Endothelial cell (in vitro differentiated cells): ENCODE measurements around the gene KCTD19. TPM values are rescaled to one million over a fixed set of nuclear protein-coding genes. Genes with fewer than 3 reads are reported as not detected.
A peak's percentile ranks its signal among the peaks of the same experiment; 100 is the strongest.

ENCODE experiments used
- DNase-seq: peaks from one replicate; pipeline ENCODE4 v3.0.0; 2021; ENCODE audit warnings: low spot score
- H3K27ac Mint-ChIP-seq: one replicate; pipeline ENCODE4 v1.8.0; 2021; ENCODE audit warnings: mixed read lengths, inconsistent platforms; ENCODE audit not compliant: unreplicated experiment
- H3K27me3 Mint-ChIP-seq: one replicate; pipeline ENCODE4 v1.8.0; 2021; ENCODE audit warnings: mild to moderate bottlenecking, moderate library complexity, mixed read lengths, inconsistent platforms; ENCODE audit not compliant: unreplicated experiment
- H3K36me3 Mint-ChIP-seq: one replicate; pipeline ENCODE4 v1.8.0; 2021; ENCODE audit warnings: mild to moderate bottlenecking, low read depth, mixed read lengths, inconsistent platforms; ENCODE audit not compliant: unreplicated experiment
- H3K4me1 Mint-ChIP-seq: one replicate; pipeline ENCODE4 v1.8.0; 2021; ENCODE audit warnings: mild to moderate bottlenecking, mixed read lengths, inconsistent platforms; ENCODE audit not compliant: unreplicated experiment
- H3K4me3 Mint-ChIP-seq: one replicate; pipeline ENCODE4 v1.8.0; 2021; ENCODE audit warnings: mild to moderate bottlenecking, mixed read lengths, inconsistent platforms; ENCODE audit not compliant: unreplicated experiment
- H3K9me3 Mint-ChIP-seq: one replicate; pipeline ENCODE4 v1.8.0; 2021; ENCODE audit warnings: mixed read lengths, inconsistent platforms; ENCODE audit not compliant: unreplicated experiment
- total RNA-seq: library from RNA; stranded (reverse); fragmentation: NEBNext Ultra II Directional; extraction: Animal tissue kit (Norgen Biotek cat#: 25700); gene quantifications from one replicate; pipeline ENCODE4 v1.2.1, GENCODE V29; 2021; ENCODE audit not compliant: unreplicated experiment
- TF ChIP-seq, protein P1 (sequence below): fragments of 200-600 bp; sonication (generic); IDR thresholded peaks from one replicate; pipeline ENCODE4 v1.5.0; 2021; ENCODE audit warnings: antibody characterized with exemption; ENCODE audit not compliant: unreplicated experiment

Gene KCTD19
- total RNA-seq, 1 donor from 2014 or later: 2.0 TPM

DNA sequence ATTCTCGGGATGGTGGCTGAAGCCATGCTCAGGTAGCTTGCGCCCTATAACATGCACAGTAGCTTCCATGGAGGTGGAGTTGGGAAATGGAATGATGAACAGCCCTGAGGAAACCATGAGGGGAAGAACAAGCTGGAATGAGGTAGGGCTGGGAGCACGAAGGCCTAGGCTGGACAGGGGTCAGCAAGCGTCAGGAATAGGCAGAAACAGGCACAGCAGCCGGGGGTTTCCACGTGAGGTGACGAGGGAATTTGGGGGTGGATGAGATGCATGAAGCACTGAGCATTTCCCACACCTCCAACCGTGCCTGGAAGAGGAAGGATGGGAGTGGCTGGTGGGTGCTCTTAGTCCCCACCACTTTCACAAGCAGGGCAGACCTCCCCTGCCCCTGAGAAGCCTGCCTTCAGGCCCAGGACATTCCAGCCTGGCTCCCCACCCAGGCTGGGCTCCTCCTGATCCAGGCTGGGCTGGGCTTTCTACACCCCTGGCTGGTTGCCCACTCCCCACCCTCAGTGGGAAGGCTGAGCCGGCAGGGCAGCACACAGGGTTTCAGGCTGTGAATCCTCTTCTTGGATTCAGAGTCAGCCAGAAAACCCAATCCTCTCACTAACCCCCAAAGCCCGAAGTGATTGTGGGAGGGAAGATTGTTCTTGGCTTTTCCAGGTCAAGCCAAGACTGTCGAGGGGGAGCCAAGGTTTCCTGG is 25.3 kb downstream of the KCTD19 start:
- no peak overlapping the region for H3K4me3 Mint-ChIP-seq
- H3K4me1 Mint-ChIP-seq: no peaks in the 10 kb centered on the region
- no peaks in the 10 kb centered on the region for H3K36me3 Mint-ChIP-seq
- TF ChIP-seq, protein P1, sequence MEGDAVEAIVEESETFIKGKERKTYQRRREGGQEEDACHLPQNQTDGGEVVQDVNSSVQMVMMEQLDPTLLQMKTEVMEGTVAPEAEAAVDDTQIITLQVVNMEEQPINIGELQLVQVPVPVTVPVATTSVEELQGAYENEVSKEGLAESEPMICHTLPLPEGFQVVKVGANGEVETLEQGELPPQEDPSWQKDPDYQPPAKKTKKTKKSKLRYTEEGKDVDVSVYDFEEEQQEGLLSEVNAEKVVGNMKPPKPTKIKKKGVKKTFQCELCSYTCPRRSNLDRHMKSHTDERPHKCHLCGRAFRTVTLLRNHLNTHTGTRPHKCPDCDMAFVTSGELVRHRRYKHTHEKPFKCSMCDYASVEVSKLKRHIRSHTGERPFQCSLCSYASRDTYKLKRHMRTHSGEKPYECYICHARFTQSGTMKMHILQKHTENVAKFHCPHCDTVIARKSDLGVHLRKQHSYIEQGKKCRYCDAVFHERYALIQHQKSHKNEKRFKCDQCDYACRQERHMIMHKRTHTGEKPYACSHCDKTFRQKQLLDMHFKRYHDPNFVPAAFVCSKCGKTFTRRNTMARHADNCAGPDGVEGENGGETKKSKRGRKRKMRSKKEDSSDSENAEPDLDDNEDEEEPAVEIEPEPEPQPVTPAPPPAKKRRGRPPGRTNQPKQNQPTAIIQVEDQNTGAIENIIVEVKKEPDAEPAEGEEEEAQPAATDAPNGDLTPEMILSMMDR: no peak
- H3K9me3 Mint-ChIP-seq: no peaks in the 10 kb centered on the region
- H3K27ac Mint-ChIP-seq: peak overlapping the region; percentile 25
- peaks cover under 1% of the 10 kb centered on the region for H3K27me3 Mint-ChIP-seq
- DNase-seq: no peak

DNA sequence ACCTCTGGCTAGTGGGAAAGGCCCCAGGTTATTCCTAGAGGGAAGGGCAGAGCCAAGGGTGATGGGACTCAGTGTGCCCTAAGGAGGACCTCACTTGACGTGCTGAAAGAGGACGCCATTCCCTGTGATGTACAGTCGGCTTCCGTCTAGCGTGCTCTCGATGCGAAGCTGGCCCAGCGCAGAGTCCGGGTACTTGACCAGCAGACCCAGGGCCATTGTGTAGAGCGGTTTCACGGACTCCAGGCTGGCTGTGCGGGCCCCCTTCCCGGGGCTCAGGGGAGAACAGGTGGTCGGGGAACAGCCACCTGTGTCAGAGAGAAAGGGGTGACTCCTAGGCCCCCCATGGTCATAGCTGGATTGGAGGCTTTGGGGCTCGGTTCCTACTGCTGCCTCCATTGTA is 27.3 kb downstream of the KCTD19 start:
- TF ChIP-seq, protein P1: no peak
- Mint-ChIP-seq H3K27ac (no peak overlapping the region), H3K4me3 (no peak overlapping the region), H3K27me3 (no peaks in the 10 kb centered on the region), H3K9me3 (no peaks in the 10 kb centered on the region), H3K36me3 (no peaks in the 10 kb centered on the region), H3K4me1 (no peaks in the 10 kb centered on the region)
- no peak for DNase-seq

DNA sequence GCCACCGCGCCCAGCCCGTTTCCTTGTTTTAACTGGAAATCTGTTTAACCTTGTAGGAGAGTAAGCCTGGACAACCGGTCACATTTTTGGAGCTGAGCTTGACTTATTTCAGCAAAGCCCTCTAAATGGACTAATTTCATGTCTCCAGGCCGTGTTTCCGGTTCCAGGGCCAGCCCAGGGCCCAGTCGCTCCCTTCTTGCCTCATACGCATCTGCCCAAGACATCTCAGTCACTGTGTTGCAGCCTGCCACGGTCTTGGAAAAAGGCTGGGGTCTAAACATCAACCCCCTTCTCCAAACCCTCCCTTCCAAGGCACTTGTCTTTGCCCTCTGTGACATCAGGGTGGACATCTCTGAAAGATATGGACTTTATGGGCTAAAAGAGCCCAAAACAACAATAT is 28.3 kb downstream of the KCTD19 start:
- no peak overlapping the region for H3K4me3 Mint-ChIP-seq
- no peaks in the 10 kb centered on the region for H3K9me3 Mint-ChIP-seq
- peaks cover under 1% of the 10 kb centered on the region for H3K27me3 Mint-ChIP-seq
- H3K36me3 Mint-ChIP-seq: no peaks in the 10 kb centered on the region
- no peak for DNase-seq
- TF ChIP-seq, protein P1: no peak
- no peak overlapping the region for H3K27ac Mint-ChIP-seq
- H3K4me1 Mint-ChIP-seq: no peaks in the 10 kb centered on the region

DNA sequence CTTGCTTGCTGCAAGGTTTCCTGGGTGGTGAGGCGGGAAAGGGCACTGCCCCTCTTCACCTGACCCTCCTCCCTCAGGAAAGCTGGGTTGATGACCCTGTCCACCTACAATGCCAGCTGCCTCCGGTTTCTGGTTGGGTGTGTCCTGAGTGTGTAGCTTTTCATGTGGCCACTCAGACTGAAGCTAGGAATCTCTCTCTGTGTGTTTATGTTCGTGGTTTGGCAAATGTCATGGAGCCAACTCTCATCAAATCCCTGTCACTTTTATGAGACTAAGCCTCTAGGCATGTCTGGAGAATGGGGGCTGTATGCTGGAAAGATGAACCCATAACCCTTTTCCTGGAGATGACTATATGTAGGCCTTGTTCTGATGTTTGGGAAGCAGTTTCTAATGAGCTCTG is 30.1 kb downstream of the KCTD19 start:
- peaks cover 2% of the 10 kb centered on the region for H3K27me3 Mint-ChIP-seq
- H3K4me3 Mint-ChIP-seq: no peak overlapping the region
- no peak overlapping the region for H3K27ac Mint-ChIP-seq
- peaks cover 4% of the 10 kb centered on the region for H3K4me1 Mint-ChIP-seq
- no peaks in the 10 kb centered on the region for H3K36me3 Mint-ChIP-seq
- H3K9me3 Mint-ChIP-seq: no peaks in the 10 kb centered on the region
- no peak for DNase-seq
- TF ChIP-seq, protein P1: no peak

DNA sequence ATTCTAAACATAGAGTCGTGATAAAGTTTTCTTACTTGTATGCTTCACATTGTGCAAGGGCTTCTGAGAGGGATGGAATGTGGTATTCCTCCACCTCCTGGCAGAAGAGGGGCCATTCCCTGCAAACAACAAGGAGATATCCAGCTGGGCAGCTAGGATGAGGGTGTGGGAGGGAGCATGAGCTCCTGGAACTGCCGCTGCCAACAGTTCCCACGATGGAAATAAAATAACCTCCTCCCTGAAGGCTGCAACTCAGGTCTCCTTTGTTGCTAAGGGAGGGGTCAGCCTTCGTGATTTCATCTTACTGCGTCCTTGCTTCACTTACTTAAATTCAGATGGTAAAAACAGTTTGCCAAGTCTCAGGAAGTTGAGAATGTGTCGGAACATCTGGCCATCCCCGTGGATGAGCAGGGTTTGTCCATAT is 31.6 kb downstream of the KCTD19 start:
- Mint-ChIP-seq H3K36me3 (no peaks in the 10 kb centered on the region), H3K27ac (no peak overlapping the region), H3K9me3 (no peaks in the 10 kb centered on the region), H3K27me3 (peaks cover 2% of the 10 kb centered on the region), H3K4me3 (no peak overlapping the region), H3K4me1 (peaks cover 4% of the 10 kb centered on the region)
- TF ChIP-seq, protein P1: no peak
- DNase-seq: no peak
